ENCODE data around the gene TOP3A. TPM values are rescaled to one million over a fixed set of nuclear protein-coding genes. Genes with fewer than 3 reads are reported as not detected.

TOP3A gene
- total RNA-seq, 1 donor from 2014 or later: 41.5 TPM

DNA sequence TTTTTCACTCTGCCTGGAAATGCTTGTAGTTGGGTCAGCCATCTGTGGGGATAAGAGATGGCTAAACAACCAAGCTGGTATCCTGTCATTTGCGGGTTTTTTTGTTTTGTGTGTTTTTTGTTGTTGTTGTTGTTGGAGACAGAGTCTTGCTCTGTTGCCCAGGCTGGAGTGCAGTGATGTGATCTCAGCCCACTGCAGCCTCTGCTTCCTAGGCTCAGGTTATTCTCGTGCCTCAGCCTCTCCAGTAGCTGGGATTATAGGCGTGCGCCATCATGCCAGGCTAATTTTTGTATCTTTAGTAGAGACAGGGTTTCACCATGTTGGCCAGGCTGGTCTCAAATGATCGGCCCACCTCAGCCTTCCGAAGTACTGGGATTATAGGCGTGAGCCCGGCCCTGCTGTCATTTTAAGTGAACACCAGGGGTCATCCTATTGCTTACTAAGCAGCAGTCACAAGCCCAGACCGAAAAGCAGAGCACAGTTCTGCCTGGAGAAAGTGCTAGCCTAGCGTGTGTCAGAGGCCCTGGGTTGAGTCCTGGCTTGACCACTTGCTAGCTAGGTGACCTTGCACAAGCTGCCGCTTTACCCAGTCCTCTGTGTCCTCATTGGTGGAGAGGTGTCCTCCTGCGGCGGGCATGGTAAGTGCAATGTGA is 4.9 kb upstream of the TOP3A start:
- peak overlapping the region; percentile 22 for H3K4me3 Mint-ChIP-seq (ENCODE audit: unreplicated experiment)
- peaks cover 18% of the 10 kb centered on the region for H3K36me3 Mint-ChIP-seq (ENCODE audit: unreplicated experiment)
- no peaks in the 10 kb centered on the region for H3K27me3 Mint-ChIP-seq (ENCODE audit: unreplicated experiment)
- no peak overlapping the region for H3K27ac Mint-ChIP-seq (ENCODE audit: unreplicated experiment)
- H3K4me1 Mint-ChIP-seq (ENCODE audit: unreplicated experiment): peaks cover 50% of the 10 kb centered on the region
- no peak for DNase-seq (ENCODE audit: extremely low spot score, unreplicated experiment)
- TF ChIP-seq, protein P1, sequence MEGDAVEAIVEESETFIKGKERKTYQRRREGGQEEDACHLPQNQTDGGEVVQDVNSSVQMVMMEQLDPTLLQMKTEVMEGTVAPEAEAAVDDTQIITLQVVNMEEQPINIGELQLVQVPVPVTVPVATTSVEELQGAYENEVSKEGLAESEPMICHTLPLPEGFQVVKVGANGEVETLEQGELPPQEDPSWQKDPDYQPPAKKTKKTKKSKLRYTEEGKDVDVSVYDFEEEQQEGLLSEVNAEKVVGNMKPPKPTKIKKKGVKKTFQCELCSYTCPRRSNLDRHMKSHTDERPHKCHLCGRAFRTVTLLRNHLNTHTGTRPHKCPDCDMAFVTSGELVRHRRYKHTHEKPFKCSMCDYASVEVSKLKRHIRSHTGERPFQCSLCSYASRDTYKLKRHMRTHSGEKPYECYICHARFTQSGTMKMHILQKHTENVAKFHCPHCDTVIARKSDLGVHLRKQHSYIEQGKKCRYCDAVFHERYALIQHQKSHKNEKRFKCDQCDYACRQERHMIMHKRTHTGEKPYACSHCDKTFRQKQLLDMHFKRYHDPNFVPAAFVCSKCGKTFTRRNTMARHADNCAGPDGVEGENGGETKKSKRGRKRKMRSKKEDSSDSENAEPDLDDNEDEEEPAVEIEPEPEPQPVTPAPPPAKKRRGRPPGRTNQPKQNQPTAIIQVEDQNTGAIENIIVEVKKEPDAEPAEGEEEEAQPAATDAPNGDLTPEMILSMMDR (IDR thresholded peaks at IDR 0.05): peak; percentile 59
- no peaks in the 10 kb centered on the region for H3K9me3 Mint-ChIP-seq (ENCODE audit: unreplicated experiment)

DNA sequence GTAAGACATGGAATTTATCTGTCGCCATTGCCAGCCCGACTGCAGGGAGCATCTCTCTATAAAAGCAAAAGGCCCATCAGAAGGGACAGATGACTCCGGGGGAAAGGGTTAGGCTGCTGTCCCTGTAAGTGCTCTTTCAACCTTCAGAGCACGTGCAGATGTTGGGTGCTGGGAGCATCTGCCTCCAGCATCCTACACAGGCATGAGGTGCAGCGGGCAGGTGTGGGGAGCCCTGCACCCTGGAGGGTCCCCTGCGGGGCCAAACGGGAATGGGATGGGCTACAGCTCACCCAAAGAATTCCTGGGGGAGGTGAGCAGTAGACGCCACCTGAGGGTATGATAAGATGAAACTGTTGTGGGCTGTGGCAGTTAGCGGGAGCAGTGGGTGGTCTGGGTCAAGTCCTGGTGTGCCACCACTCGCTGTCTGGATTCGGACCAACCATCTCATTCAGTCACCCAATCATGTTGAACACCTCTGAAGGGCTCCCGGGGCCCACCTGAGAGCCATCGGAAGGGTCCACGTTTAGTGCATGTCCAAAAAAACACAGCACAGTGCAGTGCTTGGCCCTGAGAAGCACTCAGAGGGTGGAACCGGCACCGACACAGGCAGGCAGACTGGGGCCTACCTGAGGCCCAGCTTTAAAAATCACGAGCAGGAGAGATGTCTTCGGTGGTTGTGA is 4.1 kb upstream of the TOP3A start:
- Mint-ChIP-seq H3K27ac (ENCODE audit: unreplicated experiment) (no peak overlapping the region), H3K27me3 (ENCODE audit: unreplicated experiment) (no peaks in the 10 kb centered on the region), H3K4me1 (ENCODE audit: unreplicated experiment) (peaks cover 50% of the 10 kb centered on the region), H3K9me3 (ENCODE audit: unreplicated experiment) (no peaks in the 10 kb centered on the region), H3K36me3 (ENCODE audit: unreplicated experiment) (peaks cover 11% of the 10 kb centered on the region), H3K4me3 (ENCODE audit: unreplicated experiment) (peak overlapping the region; percentile 20)
- no peak for DNase-seq (ENCODE audit: extremely low spot score, unreplicated experiment)
- TF ChIP-seq, protein P1 (IDR thresholded peaks at IDR 0.05): no peak

DNA sequence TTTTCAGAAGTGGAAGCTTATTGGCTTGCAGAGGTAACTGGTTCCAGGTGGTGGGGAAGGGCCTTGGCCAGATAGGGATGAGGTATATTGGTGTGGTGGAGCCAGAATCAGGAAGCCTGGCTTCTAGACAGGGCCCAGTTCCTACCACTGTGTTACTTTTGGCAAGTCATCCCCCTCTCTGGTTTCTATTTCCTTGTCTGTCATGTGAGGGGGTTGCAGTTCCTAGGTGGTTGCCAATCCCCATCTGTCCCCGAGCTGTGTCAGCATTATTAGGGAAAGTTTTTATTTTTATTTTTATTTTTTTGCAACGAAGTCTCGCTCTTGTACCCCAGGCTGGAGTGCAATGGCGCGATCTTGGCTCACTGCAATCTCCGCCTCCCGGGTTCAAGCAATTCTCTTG is 3.3 kb upstream of the TOP3A start:
- DNase-seq (ENCODE audit: extremely low spot score, unreplicated experiment): no peak
- Mint-ChIP-seq H3K9me3 (ENCODE audit: unreplicated experiment) (no peaks in the 10 kb centered on the region), H3K4me3 (ENCODE audit: unreplicated experiment) (peak overlapping the region; percentile 93), H3K27me3 (ENCODE audit: unreplicated experiment) (no peaks in the 10 kb centered on the region), H3K27ac (ENCODE audit: unreplicated experiment) (no peak overlapping the region), H3K36me3 (ENCODE audit: unreplicated experiment) (peaks cover 11% of the 10 kb centered on the region), H3K4me1 (ENCODE audit: unreplicated experiment) (peaks cover 58% of the 10 kb centered on the region)
- TF ChIP-seq, protein P1 (IDR thresholded peaks at IDR 0.05): no peak

DNA sequence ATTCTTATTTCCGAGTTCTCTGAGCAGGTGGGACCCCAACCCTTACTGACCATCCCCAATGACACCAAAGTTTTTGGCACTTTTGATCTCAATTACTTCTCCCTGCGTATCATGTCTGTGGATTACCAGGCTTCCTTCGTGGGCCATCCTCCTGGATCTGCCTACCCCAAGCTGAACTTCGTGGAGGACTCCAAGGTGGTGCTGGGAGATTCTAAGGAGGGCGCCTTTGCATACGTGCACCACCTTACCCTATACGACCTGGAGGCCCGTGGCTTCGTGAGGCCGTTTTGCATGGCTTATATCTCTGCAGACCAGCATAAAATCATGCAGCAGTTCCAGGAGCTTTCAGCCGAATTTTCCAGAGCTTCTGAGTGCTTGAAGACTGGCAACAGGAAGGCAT is 1.2 kb upstream of the TOP3A start:
- Mint-ChIP-seq H3K4me1 (ENCODE audit: unreplicated experiment) (peaks cover 68% of the 10 kb centered on the region), H3K27me3 (ENCODE audit: unreplicated experiment) (no peaks in the 10 kb centered on the region), H3K36me3 (ENCODE audit: unreplicated experiment) (peaks cover 6% of the 10 kb centered on the region), H3K9me3 (ENCODE audit: unreplicated experiment) (no peaks in the 10 kb centered on the region), H3K4me3 (ENCODE audit: unreplicated experiment) (peak overlapping the region; percentile 93), H3K27ac (ENCODE audit: unreplicated experiment) (peak overlapping the region; percentile 99)
- no peak for DNase-seq (ENCODE audit: extremely low spot score, unreplicated experiment)
- TF ChIP-seq, protein P1 (IDR thresholded peaks at IDR 0.05): no peak

DNA sequence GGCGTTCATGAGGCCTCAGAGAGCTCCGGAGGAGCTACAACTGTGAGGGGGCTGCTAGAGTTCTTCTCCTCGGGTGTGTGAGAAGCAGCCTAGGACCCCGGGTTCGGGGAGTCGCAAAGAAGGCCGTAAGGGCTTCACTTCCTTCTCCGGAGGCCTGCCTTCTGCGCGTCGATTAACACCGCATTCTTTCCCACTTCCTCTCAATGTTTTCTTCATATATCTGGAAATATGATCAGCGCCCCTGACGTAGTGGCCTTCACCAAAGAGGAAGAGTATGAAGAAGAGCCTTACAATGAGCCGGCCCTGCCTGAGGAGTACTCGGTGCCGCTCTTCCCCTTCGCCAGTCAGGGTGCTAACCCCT is 748 bp upstream of the TOP3A start:
- no peak for DNase-seq (ENCODE audit: extremely low spot score, unreplicated experiment)
- Mint-ChIP-seq H3K4me1 (ENCODE audit: unreplicated experiment) (peaks cover 68% of the 10 kb centered on the region), H3K4me3 (ENCODE audit: unreplicated experiment) (peak overlapping the region; percentile 93), H3K27me3 (ENCODE audit: unreplicated experiment) (no peaks in the 10 kb centered on the region), H3K9me3 (ENCODE audit: unreplicated experiment) (no peaks in the 10 kb centered on the region), H3K36me3 (ENCODE audit: unreplicated experiment) (peaks cover 6% of the 10 kb centered on the region), H3K27ac (ENCODE audit: unreplicated experiment) (peak overlapping the region; percentile 99)
- TF ChIP-seq, protein P1 (IDR thresholded peaks at IDR 0.05): no peak

Measured in osteocyte (in vitro differentiated cells).